ENCODE data around the gene ING4. TPM values are rescaled to one million over a fixed set of nuclear protein-coding genes. Genes with fewer than 3 reads are reported as not detected.

The ING4 gene
- total RNA-seq, 1 donor from 2014 or later, result 110 TPM

GRCh38 chr12:6684609-6685008 is 21.7 kb upstream of the ING4 start:
- DNase-seq (ENCODE audit: low spot score, unreplicated experiment), result no peak
- H3K36me3 Mint-ChIP-seq (ENCODE audit: insufficient read depth), result peaks cover 9% of the 10 kb centered on the region

GRCh38 chr12:6676962-6677361 is 14.0 kb upstream of the ING4 start:
- Mint-ChIP-seq H3K4me1 (ENCODE audit: low read depth) (no peaks in the 10 kb centered on the region), H3K27me3 (no peaks in the 10 kb centered on the region), H3K27ac (no peak overlapping the region), H3K36me3 (ENCODE audit: insufficient read depth) (peaks cover 46% of the 10 kb centered on the region), H3K4me3 (ENCODE audit: low read depth) (no peak overlapping the region), H3K9me3 (ENCODE audit: low read depth) (no peaks in the 10 kb centered on the region)
- no peak for DNase-seq (ENCODE audit: low spot score, unreplicated experiment)
- no peak for TF ChIP-seq CTCF (IDR thresholded peaks at IDR 0.05; ENCODE audit: unreplicated experiment)

More at GRCh38 chr12:6684609-6685008, 21.7 kb upstream of the ING4 start:
- Mint-ChIP-seq H3K4me3 (ENCODE audit: low read depth) (no peak overlapping the region), H3K27ac (no peak overlapping the region), H3K9me3 (ENCODE audit: low read depth) (no peaks in the 10 kb centered on the region), H3K4me1 (ENCODE audit: low read depth) (peaks cover 26% of the 10 kb centered on the region), H3K27me3 (no peaks in the 10 kb centered on the region)
- peak; percentile 74 for TF ChIP-seq CTCF (IDR thresholded peaks at IDR 0.05; ENCODE audit: unreplicated experiment)

GRCh38 chr12:6672143-6672542 is 9.2 kb upstream of the ING4 start:
- no peaks in the 10 kb centered on the region for H3K9me3 Mint-ChIP-seq (ENCODE audit: low read depth)

GRCh38 chr12:6667559-6668210 is 4.8 kb upstream of the ING4 start:
- H3K4me1 Mint-ChIP-seq (ENCODE audit: low read depth), result peaks cover 5% of the 10 kb centered on the region
- no peak for DNase-seq (ENCODE audit: low spot score, unreplicated experiment)
- no peaks in the 10 kb centered on the region for H3K9me3 Mint-ChIP-seq (ENCODE audit: low read depth)
- no peaks in the 10 kb centered on the region for H3K27me3 Mint-ChIP-seq
- TF ChIP-seq CTCF (IDR thresholded peaks at IDR 0.05; ENCODE audit: unreplicated experiment), result peak; percentile 44
- H3K27ac Mint-ChIP-seq, result no peak overlapping the region
- peaks cover 40% of the 10 kb centered on the region for H3K36me3 Mint-ChIP-seq (ENCODE audit: insufficient read depth)
- H3K4me3 Mint-ChIP-seq (ENCODE audit: low read depth), result no peak overlapping the region

More at GRCh38 chr12:6672143-6672542, 9.2 kb upstream of the ING4 start:
- Mint-ChIP-seq H3K4me3 (ENCODE audit: low read depth) (no peak overlapping the region), H3K4me1 (ENCODE audit: low read depth) (no peaks in the 10 kb centered on the region), H3K36me3 (ENCODE audit: insufficient read depth) (peaks cover 57% of the 10 kb centered on the region), H3K27ac (no peak overlapping the region), H3K27me3 (no peaks in the 10 kb centered on the region)
- TF ChIP-seq CTCF (IDR thresholded peaks at IDR 0.05; ENCODE audit: unreplicated experiment), result no peak
- DNase-seq (ENCODE audit: low spot score, unreplicated experiment), result no peak

GRCh38 chr12:6666211-6666610 is 3.3 kb upstream of the ING4 start:
- peaks cover 27% of the 10 kb centered on the region for H3K36me3 Mint-ChIP-seq (ENCODE audit: insufficient read depth)
- H3K27me3 Mint-ChIP-seq, result no peaks in the 10 kb centered on the region
- H3K4me1 Mint-ChIP-seq (ENCODE audit: low read depth), result peaks cover 13% of the 10 kb centered on the region
- H3K9me3 Mint-ChIP-seq (ENCODE audit: low read depth), result no peaks in the 10 kb centered on the region
- no peak for TF ChIP-seq CTCF (IDR thresholded peaks at IDR 0.05; ENCODE audit: unreplicated experiment)
- no peak for DNase-seq (ENCODE audit: low spot score, unreplicated experiment)
- H3K27ac Mint-ChIP-seq, result no peak overlapping the region
- no peak overlapping the region for H3K4me3 Mint-ChIP-seq (ENCODE audit: low read depth)

Measured in progenitor cell of endocrine pancreas (in vitro differentiated cells).